Liver (tissue), 9 donors: ENCODE measurements around the gene MTHFSD. TPM values are rescaled to one million over a fixed set of nuclear protein-coding genes. Genes with fewer than 3 reads are reported as not detected.

Source experiments
- DNase-seq: peaks from one replicate; pipeline ENCODE4 v3.0.0-alpha.2; 2017; ENCODE audit warnings: low spot score
- H3K27ac ChIP-seq, 2 donors: one replicate each; pipeline ENCODE4 v1.7.0; 2013; ENCODE audit warnings: inconsistent platforms in 2 of 2, low read length in 2 of 2, control low read depth in 1 of 2, low read depth in 1 of 2, mild to moderate bottlenecking in 1 of 2
- H3K27me3 ChIP-seq, 4 donors: one replicate each; pipeline versions ENCODE4 v1.6.1 to v1.7.0; 2013; ENCODE audit warnings: low read length in 3 of 4, inconsistent platforms in 1 of 4, mild to moderate bottlenecking in 1 of 4, moderate library complexity in 1 of 4; ENCODE audit not compliant: control insufficient read depth in 4 of 4, insufficient read depth in 4 of 4
- H3K36me3 ChIP-seq, 4 donors: one replicate each; pipeline versions ENCODE4 v1.6.1 to v1.7.0; 2013; ENCODE audit warnings: low read length in 3 of 4, mild to moderate bottlenecking in 3 of 4, low read depth in 1 of 4, moderate library complexity in 1 of 4; ENCODE audit not compliant: control insufficient read depth in 4 of 4, insufficient read depth in 3 of 4
- H3K4me1 ChIP-seq, 4 donors: one replicate each; pipeline versions ENCODE4 v1.6.1 to v1.7.0; 2013; ENCODE audit warnings: low read length in 3 of 4, mild to moderate bottlenecking in 3 of 4, moderate library complexity in 1 of 4; ENCODE audit not compliant: control insufficient read depth in 4 of 4, insufficient read depth in 4 of 4
- H3K4me3 ChIP-seq, 3 donors: one replicate each; pipeline versions ENCODE4 v1.6.1 to v1.7.0; 2013; ENCODE audit warnings: low read length in 3 of 3, control low read depth in 1 of 3, low read depth in 1 of 3, mild to moderate bottlenecking in 1 of 3
- H3K9ac ChIP-seq, 2 donors: one replicate each; pipeline ENCODE4 v1.7.0; 2013; ENCODE audit warnings: low read length in 2 of 2, mild to moderate bottlenecking in 2 of 2, moderate library complexity in 2 of 2, control low read depth in 1 of 2, low read depth in 1 of 2
- H3K9me3 ChIP-seq, 4 donors: one replicate each; pipeline versions ENCODE4 v1.6.1 to v1.7.0; 2013; ENCODE audit warnings: low read length in 3 of 4; ENCODE audit not compliant: control insufficient read depth in 4 of 4
- ATF3 ChIP-seq: IDR thresholded peaks from 2 replicates; pipeline ENCODE4 v1.6.1; 2016; ENCODE audit warnings: antibody characterized with exemption
- CTCF ChIP-seq: fragments of 150-350 bp; IDR thresholded peaks from 2 replicates; pipeline ENCODE4 v1.5.1; 2017; ENCODE audit warnings: improper control_type of control experiment, low read depth, low read length; ENCODE audit not compliant: missing input control
- EGR1 ChIP-seq, 2 donors: IDR thresholded peaks; 2 replicates each; pipeline ENCODE4 v1.6.1; 2016 to 2018; ENCODE audit warnings: antibody characterized with exemption in 2 of 2, low read depth in 2 of 2
- FOXA1 ChIP-seq: IDR thresholded peaks from 2 replicates; pipeline ENCODE4 v1.6.1; 2016; ENCODE audit warnings: antibody characterized with exemption
- HNF4G ChIP-seq: IDR thresholded peaks from 2 replicates; pipeline ENCODE4 v1.6.1; 2016; ENCODE audit warnings: antibody characterized with exemption
- MAX ChIP-seq: IDR thresholded peaks from 2 replicates; pipeline ENCODE4 v1.6.1; 2016; ENCODE audit warnings: antibody characterized with exemption
- NR2F2 ChIP-seq: IDR thresholded peaks from 2 replicates; pipeline ENCODE4 v1.6.1; 2016; ENCODE audit warnings: antibody characterized with exemption
- RAD21 ChIP-seq, 2 donors: IDR thresholded peaks; 2 replicates each; pipeline ENCODE4 v1.6.1; 2016; ENCODE audit warnings: antibody characterized with exemption in 2 of 2, mild to moderate bottlenecking in 2 of 2
- RXRA ChIP-seq, 2 donors: IDR thresholded peaks; 2 replicates each; pipeline ENCODE4 v1.6.1; 2017 to 2018; ENCODE audit warnings: antibody characterized with exemption in 2 of 2, mild to moderate bottlenecking in 1 of 2
- TAF1 ChIP-seq: conservative IDR thresholded peaks from 2 replicates; pipeline ENCODE4 v1.6.1; 2016; ENCODE audit warnings: antibody characterized with exemption, mild to moderate bottlenecking
- YY1 ChIP-seq: IDR thresholded peaks from 2 replicates; pipeline ENCODE4 v1.6.1; 2016; ENCODE audit warnings: antibody characterized with exemption, mild to moderate bottlenecking
- WGBS: extraction: QIAGEN DNeasy Blood & Tissue Kit; methylation state at CpG from one replicate; pipeline ENCODE4 v1.1.7; 2013; 5-methylcytosine and 5-hydroxymethylcytosine counted together
- polyA plus RNA-seq, 2 donors: library from polyadenylated mRNA; stranded (reverse) in 1 of 2; unstranded in 1 of 2; fragments of 200-250 nt in 1 of 2; fragments of >200 nt in 1 of 2; fragmentation: Nextera tagmentation in 1 of 2; extraction: Ambion mirVana in 1 of 2; gene quantifications; one replicate each; pipeline versions ENCODE4 v1.2.1 to v1.2.3, GENCODE V29; 2013 to 2015
- total RNA-seq, 2 donors: library from RNA; depleted of rRNA; stranded (reverse); fragments of >200 nt; gene quantifications; one replicate each; pipeline ENCODE4 v1.2.3, GENCODE V29; 2014
- donor health status: healthy.
- donor health status: healthy.
- donor health status: healthy.
- donor health status: healthy.
- donor health status: healthy.

The MTHFSD gene
- total and polyA plus RNA-seq, 4 donors = 4.6 to 8.1 (median 6.5) TPM

- WGBS = 81% methylated on average over 4 of the region's 4 CpGs
- Histone ChIP-seq H3K27me3 (peaks cover 0 to 4% (median 0%) of the 10 kb centered on the region in 4 donors), H3K36me3 (no peaks in the 10 kb centered on the region), H3K4me1 (peaks cover 0 to 16% (median 12%) of the 10 kb centered on the region in 4 donors), H3K9me3 (no peaks in the 10 kb centered on the region), H3K27ac (no peak overlapping the region), H3K4me3 (no peak overlapping the region), H3K9ac (no peak overlapping the region)
- no peak for DNase-seq
- TF ChIP-seq TAF1 (no peak), EGR1 (IDR thresholded peaks at IDR 0.05; ENCODE audit: low read depth in 2 of 2) (no peak), YY1 (no peak)
These were observed 2.6 kb upstream of the MTHFSD start for GRCh38 chr16:86557587-86557986.

GRCh38 chr16:86556576-86556975 is 1.5 kb upstream of the MTHFSD start:
- Histone ChIP-seq H3K9me3 (no peaks in the 10 kb centered on the region), H3K36me3 (peaks cover 0 to 4% (median 1%) of the 10 kb centered on the region in 4 donors), H3K27ac (no peak overlapping the region), H3K4me1 (peaks cover 0 to 16% (median 12%) of the 10 kb centered on the region in 4 donors), H3K4me3 (no peak overlapping the region), H3K9ac (no peak overlapping the region), H3K27me3 (peaks cover 0 to 4% (median 0%) of the 10 kb centered on the region in 4 donors)
- no peak for TF ChIP-seq RXRA (IDR thresholded peaks at IDR 0.05)
- TF ChIP-seq FOXA1 = no peak
- no peak for TF ChIP-seq ATF3
- no peak for DNase-seq
- 69% methylated on average over 5 of the region's 5 CpGs for WGBS

GRCh38 chr16:86555704-86556075 is 655 bp upstream of the MTHFSD start:
- Histone ChIP-seq H3K4me3 (peak overlapping the region; percentile 91 to 99 (median 93)), H3K36me3 (peaks cover 0 to 7% (median 3%) of the 10 kb centered on the region in 4 donors), H3K4me1 (peaks cover 0 to 16% (median 12%) of the 10 kb centered on the region in 4 donors), H3K9me3 (no peaks in the 10 kb centered on the region), H3K27ac (no peak overlapping the region), H3K27me3 (peaks cover 0 to 4% (median 0%) of the 10 kb centered on the region in 4 donors), H3K9ac (no peak overlapping the region)
- 37% methylated on average over 17 of the region's 17 CpGs for WGBS
- TF ChIP-seq HNF4G = no peak
- TF ChIP-seq NR2F2 = no peak
- no peak for TF ChIP-seq CTCF
- TF ChIP-seq EGR1 (IDR thresholded peaks at IDR 0.05; ENCODE audit: low read depth in 2 of 2) = no peak
- no peak for TF ChIP-seq RXRA (IDR thresholded peaks at IDR 0.05)
- no peak for TF ChIP-seq MAX
- TF ChIP-seq RAD21 (IDR thresholded peaks at IDR 0.05) = no peak
- no peak for DNase-seq

GRCh38 chr16:86554599-86554916 is 477 bp downstream of the MTHFSD start:
- no peaks in the 10 kb centered on the region for H3K9me3 ChIP-seq
- peak overlapping the region; percentile 91 to 99 (median 93) for H3K4me3 ChIP-seq
- TF ChIP-seq RXRA (IDR thresholded peaks at IDR 0.05) (no peak), NR2F2 (peak; percentile 8)
- H3K27me3 ChIP-seq = peaks cover 0 to 4% (median 0%) of the 10 kb centered on the region in 4 donors
- peaks cover 0 to 17% (median 5%) of the 10 kb centered on the region in 4 donors for H3K36me3 ChIP-seq
- peaks cover 0 to 16% (median 12%) of the 10 kb centered on the region in 4 donors for H3K4me1 ChIP-seq
- H3K27ac ChIP-seq = peak overlapping the region; percentile 78 to 85
- DNase-seq = no peak
- WGBS = 8% methylated on average over 10 of the region's 10 CpGs
- H3K9ac ChIP-seq = peak overlapping the region; percentile 95 to 97
